SJSA1 (cell line): ENCODE results near the gene KIF6. TPM values are rescaled to one million over a fixed set of nuclear protein-coding genes. Genes with fewer than 3 reads are reported as not detected.

ENCODE experiments used
- DNase-seq, 2 experiments: peaks; one replicate each; pipeline ENCODE4 v3.0.0-alpha.2; 2015 to 2020; ENCODE audit warnings: low spot score in 2 of 2, low read depth in 1 of 2
- H3K27ac ChIP-seq: fragments of 250-450 bp; sonication (Bioruptor Pico); 2 replicates; pipeline ENCODE4 v1.5.1; 2020; ENCODE audit warnings: mild to moderate bottlenecking, moderate library complexity
- H3K27me3 ChIP-seq: fragments of 250-450 bp; sonication (Bioruptor Pico); replicated peaks from 2 replicates; pipeline ENCODE4 v1.5.1; 2020; ENCODE audit warnings: mild to moderate bottlenecking, moderate library complexity
- H3K36me3 ChIP-seq: fragments of 250-450 bp; sonication (Bioruptor Pico); 2 replicates; pipeline ENCODE4 v1.5.1; 2020; ENCODE audit warnings: mild to moderate bottlenecking
- H3K4me1 ChIP-seq: fragments of 250-450 bp; sonication (Bioruptor Pico); replicated peaks from 2 replicates; pipeline ENCODE4 v1.6.1; 2021; ENCODE audit warnings: mild to moderate bottlenecking
- H3K4me3 ChIP-seq: fragments of 250-450 bp; sonication (Bioruptor Pico); 2 replicates; pipeline ENCODE4 v1.5.1; 2020; ENCODE audit warnings: mild to moderate bottlenecking
- H3K9me3 ChIP-seq: fragments of 250-450 bp; sonication (Bioruptor Pico); replicated peaks from 2 replicates; pipeline ENCODE4 v1.5.1; 2020; ENCODE audit warnings: mild to moderate bottlenecking
- total RNA-seq: library from RNA; depleted of rRNA; stranded (reverse); fragments of >200 nt; shearing (Covaris generic); gene quantifications from 2 replicates; pipeline ENCODE4 v1.2.3, GENCODE V29; 2014

Gene KIF6
- total RNA-seq, 1 experiment from 2014 or later = not detected

DNA sequence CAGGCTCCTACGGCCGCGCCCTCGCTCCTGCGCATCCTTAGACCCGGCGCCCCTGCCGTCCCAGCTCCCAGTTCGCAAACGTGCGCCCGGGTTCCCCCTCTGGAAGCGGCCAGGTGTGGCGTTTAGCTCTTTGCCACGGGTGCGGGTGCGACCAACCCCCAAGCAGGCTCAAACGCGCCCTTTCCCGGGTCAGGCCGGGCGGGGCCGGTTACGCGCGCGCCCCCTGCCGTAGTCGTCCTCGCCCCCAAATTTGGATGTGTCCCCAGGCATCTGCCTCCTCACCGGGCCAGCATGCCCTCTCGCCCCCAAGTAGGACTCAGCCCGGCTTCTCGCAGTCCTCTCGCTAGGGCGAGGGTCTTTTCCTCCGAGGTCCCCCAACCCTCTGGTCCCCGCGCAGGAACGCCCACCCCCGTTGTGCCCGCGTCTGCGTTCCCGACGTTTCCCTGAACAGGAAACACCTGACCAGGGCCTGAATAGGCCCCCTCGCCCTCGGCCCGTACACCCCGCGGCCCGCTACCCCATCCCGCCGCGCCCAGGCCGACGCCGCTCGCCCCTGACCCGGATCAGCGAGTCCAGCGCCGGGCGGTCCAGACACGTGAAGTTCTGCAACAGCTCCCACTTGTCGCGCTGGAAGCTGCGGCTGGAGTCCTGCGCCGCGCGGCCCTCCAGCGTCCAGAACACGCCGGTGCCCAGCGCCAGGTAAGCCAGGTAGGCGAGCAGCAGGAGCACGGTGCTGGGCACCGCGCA, 411.5 kb downstream of the KIF6 start:
- no peak overlapping the region for H3K27ac ChIP-seq
- no peaks in the 10 kb centered on the region for H3K36me3 ChIP-seq
- DNase-seq = no peak
- H3K4me3 ChIP-seq = no peak overlapping the region
- no peaks in the 10 kb centered on the region for H3K9me3 ChIP-seq
- H3K4me1 ChIP-seq = no peaks in the 10 kb centered on the region
- H3K27me3 ChIP-seq = peaks cover 26% of the 10 kb centered on the region

DNA sequence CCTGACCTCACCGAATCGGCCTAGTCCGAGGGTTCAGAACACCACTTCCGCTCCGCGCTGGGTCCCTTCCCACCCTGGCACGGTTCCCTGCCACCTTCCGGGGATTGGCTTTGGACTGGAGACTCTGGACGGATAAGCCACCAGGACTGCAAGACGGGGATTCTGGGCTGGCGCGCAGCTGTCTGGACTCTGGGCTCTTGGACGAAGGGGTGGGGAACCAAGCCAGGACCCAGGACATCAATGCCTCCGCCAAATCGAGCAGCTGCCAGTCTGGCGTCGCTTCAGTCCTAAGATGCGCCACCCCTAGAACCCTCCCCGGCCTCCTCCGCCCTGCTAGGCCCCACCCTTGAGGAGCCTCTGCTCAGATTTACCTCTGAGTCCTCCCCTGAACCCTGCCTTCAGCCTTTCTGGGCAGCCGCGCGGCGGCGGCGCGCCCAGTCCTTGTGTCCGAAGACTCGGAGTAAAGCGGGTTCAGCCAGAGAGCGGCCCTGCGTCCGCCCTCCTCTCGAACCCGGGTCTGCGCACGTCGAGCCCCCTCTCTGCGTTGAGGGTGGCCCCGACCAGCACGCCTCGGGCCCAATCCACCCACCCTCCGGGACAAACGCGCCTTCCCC, 412.2 kb downstream of the KIF6 start:
- Histone ChIP-seq H3K27ac (no peak overlapping the region), H3K4me1 (no peaks in the 10 kb centered on the region), H3K36me3 (no peaks in the 10 kb centered on the region), H3K4me3 (no peak overlapping the region), H3K9me3 (no peaks in the 10 kb centered on the region), H3K27me3 (peaks cover 26% of the 10 kb centered on the region)
- DNase-seq = no peak

DNA sequence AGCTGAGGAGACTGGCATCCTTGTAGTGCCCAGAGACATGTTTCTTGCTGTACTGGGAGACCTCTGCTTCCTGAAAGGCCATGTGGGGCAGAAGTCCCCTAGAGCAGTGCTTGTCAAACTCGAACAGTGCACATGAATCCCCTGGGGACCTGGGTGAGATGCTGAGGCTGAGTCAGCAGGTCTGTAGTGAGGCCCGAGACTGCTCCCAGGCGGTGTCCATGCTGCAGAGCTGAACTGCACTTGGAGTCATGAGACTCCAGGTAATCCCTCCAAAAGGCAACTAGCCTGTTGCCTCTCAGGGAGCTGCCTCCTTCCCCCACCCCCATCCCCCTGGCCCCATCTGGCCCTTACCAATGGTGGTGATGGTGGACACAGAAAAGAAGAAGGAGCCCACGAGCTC, 414.7 kb downstream of the KIF6 start:
- no peaks in the 10 kb centered on the region for H3K4me1 ChIP-seq
- H3K9me3 ChIP-seq = no peaks in the 10 kb centered on the region
- H3K27me3 ChIP-seq = peaks cover 26% of the 10 kb centered on the region
- DNase-seq = no peak
- no peak overlapping the region for H3K4me3 ChIP-seq
- H3K27ac ChIP-seq = no peak overlapping the region
- no peaks in the 10 kb centered on the region for H3K36me3 ChIP-seq

DNA sequence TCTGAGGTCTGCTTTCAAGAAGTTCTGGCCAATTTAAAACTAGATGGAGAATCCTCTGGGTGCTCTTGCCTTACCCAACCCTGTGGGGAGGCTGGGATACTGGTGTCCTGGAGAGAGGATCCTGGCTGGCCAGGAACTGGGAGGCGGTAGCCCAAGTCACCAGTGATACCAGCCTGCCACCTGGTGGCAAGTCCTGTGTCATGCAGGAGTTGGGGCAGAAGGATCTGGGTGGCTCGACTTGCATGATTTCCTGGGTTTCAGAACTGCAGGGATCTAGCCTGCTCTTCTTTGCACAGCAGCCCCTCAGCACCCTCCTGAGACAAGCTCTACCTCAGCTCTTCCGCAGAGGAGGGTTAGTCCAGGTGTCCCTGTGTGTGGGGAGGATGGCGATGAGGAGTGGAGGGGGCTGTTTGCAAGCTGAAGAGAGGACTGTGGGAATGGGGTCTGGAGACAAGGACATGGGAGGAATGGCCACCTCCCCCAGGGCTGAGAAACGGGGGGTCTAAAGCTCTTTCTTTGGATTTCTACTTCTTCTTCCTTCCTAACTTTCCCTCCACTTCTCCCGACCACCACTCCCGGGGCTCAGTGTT, 415.2 kb downstream of the KIF6 start:
- Histone ChIP-seq H3K36me3 (no peaks in the 10 kb centered on the region), H3K9me3 (no peaks in the 10 kb centered on the region), H3K4me3 (no peak overlapping the region), H3K4me1 (no peaks in the 10 kb centered on the region), H3K27me3 (peaks cover 26% of the 10 kb centered on the region), H3K27ac (no peak overlapping the region)
- peak; percentile 41 to 66 for DNase-seq

DNA sequence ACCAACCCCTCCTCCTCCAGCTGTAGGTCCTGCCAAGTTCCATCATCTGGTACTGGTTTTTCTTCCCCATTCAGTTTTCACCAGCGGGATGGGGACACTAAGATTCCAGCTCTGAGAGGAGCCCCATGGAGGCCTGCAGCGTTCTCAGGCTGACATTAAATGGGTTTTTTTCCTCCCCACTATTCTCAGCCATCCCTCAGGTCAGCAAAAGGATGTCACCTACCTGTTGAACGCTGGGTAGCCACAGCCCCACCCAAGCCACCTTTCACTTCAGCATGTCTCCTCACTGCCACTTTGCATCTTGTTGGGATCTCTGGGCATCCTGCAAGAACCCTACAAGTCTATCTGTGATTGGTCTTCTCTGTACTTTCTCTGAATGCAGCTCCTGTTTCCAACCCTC, 417.7 kb downstream of the KIF6 start:
- no peak for DNase-seq
- peaks cover 9% of the 10 kb centered on the region for H3K27me3 ChIP-seq
- H3K9me3 ChIP-seq = no peaks in the 10 kb centered on the region

DNA sequence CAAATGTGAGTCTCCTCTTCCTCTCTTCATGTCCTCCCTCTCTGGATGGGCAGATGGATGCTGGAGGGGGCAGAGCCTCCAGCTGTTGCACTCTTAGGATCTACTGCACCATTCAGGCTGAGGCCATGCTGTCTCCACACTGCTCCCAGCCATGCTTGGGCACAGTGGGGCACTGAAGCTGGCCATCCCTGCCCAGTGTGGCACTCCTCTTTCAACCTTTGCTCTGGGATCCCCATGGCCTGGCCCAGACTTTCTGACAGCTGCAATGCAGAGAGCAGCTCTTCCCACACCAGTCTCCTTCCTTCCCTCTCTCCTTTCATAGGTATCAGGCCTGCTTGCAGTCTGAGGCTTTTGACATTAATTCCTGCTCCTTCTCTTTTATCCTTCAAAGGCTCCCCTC, 420.3 kb downstream of the KIF6 start:
- Histone ChIP-seq H3K4me3 (no peak overlapping the region), H3K9me3 (no peaks in the 10 kb centered on the region), H3K27me3 (no peaks in the 10 kb centered on the region), H3K27ac (no peak overlapping the region), H3K36me3 (no peaks in the 10 kb centered on the region), H3K4me1 (no peaks in the 10 kb centered on the region; the same call in 1 of the 2 replicates)
- DNase-seq = no peak

More for the DNA sequence above, 417.7 kb downstream of the KIF6 start:
- no peak overlapping the region for H3K27ac ChIP-seq
- no peak overlapping the region for H3K4me3 ChIP-seq
- no peaks in the 10 kb centered on the region for H3K36me3 ChIP-seq
- H3K4me1 ChIP-seq = no peaks in the 10 kb centered on the region; the same call in 1 of the 2 replicates

DNA sequence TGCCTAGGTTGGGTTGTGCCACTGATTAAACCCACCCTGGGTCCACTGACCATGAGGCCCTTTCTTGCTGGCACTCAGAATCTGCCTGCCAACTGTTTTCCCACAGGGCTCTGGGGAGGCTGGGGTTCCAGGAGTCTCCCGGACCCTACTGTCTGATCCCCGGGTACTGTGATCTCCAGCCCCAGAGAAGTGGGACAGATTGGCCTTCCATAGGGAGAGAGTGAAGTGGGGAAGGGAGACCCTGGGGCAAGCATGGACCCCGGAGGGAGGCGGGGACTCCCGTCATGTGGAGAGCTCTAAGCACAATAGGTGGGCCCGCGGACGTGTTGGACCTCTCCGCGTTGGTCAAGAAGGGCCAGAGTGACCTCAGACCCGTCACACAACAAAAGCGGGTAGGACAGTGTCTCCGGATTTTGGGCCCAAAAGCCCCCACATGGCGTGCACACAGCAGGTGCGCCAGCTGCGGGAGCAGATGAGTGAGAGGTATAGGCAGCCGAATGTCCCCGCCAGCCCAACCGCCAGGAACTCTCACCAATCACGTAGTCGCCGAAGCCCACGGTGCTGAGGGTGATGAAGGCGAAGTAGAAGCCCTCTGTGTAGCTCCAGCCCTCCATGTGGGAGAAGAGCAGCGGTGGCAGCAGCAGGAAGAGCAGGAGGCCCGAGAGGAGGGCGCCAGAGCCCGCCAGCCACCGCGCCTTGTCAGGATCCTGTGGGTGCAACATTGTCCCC, 421.6 kb downstream of the KIF6 start:
- H3K36me3 ChIP-seq = no peaks in the 10 kb centered on the region
- peaks cover 7% of the 10 kb centered on the region; the same call in 1 of the 2 replicates for H3K27me3 ChIP-seq
- no peak overlapping the region for H3K4me3 ChIP-seq
- no peaks in the 10 kb centered on the region; the same call in 1 of the 2 replicates for H3K4me1 ChIP-seq
- H3K27ac ChIP-seq = no peak overlapping the region
- no peaks in the 10 kb centered on the region for H3K9me3 ChIP-seq
- DNase-seq = no peak

DNA sequence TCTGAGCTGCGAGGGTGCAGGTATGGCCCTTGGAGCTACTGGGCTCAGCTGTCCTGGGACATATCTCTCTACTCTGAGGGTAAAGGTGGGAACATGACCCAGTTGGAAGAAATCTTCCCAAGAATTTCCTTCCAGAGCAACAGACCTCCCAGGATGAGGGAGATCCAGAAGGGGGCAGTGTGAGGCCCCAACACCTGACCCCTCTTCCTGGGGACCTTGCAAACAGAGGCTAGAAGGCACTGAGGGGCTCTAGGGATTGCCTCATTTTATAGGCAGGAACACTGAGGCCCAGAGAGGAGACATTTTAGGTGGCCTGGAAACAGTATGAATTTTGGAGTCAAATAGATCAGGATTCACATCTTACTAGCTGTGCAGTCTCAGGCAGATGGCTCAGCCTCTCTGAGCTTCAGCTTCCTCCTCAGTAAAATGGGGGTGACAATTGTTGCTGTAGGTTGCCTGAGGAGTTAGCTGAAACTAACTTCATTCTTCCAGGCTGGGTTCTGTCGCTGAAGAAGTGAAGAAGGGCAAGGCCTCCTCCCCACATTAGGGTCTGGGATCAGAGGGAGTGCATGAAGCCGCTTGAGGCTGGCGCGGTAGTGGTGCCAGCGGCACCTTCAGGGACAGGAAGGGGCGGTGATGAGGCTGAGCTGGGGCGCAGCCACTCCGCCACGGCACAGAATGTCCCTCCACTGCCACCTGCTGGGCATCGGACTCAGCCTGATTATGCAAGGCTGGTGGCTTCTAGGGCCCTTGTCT, 422.4 kb downstream of the KIF6 start:
- Histone ChIP-seq H3K27me3 (peaks cover 8% of the 10 kb centered on the region; the same call in 1 of the 2 replicates), H3K36me3 (no peaks in the 10 kb centered on the region), H3K9me3 (no peaks in the 10 kb centered on the region), H3K4me1 (no peaks in the 10 kb centered on the region; the same call in 1 of the 2 replicates), H3K4me3 (no peak overlapping the region), H3K27ac (no peak overlapping the region)
- peak; percentile 37 to 65 for DNase-seq

DNA sequence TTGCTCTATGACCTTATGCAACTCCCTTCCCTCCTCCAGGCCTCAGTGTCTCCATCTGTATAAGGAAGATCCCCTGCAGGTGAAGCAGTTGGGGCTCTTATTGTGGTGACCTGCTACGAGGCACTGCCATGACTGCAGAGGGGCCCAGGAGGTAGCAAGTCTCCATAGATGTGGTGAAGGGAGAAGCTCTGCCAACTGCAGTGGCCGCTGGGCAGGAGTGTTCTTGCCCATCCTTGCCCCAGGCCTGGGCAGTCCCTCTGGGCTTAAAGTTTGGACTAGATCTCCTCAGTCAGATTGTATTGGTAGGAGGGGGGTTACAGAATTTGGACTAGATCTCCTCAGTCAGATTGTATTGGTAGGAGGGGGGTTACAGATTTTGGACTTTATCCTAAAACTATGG, 423.2 kb downstream of the KIF6 start:
- Histone ChIP-seq H3K4me1 (no peaks in the 10 kb centered on the region; the same call in 1 of the 2 replicates), H3K4me3 (no peak overlapping the region), H3K9me3 (no peaks in the 10 kb centered on the region), H3K36me3 (no peaks in the 10 kb centered on the region), H3K27me3 (peaks cover 8% of the 10 kb centered on the region; the same call in 1 of the 2 replicates), H3K27ac (no peak overlapping the region)
- no peak for DNase-seq

DNA sequence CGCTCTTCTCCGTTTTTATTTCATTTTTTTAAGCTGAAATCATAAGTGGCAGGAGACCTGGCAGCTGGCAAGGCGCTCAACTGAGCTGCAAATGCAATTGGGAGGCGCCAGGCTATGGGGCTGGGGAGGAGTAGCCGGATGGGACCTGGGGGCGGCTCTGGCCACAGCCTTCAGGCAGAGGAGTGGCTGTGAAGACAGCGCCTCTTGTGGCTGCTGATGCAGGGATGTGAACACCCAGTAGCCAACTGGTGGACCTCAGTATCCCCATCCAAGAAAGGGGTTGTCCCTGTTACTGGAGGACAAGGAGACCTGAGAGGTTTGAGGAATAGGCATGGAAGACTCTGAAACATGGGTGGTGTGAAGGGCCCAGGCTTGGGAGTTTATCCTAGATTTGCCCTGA, 423.6 kb downstream of the KIF6 start:
- Histone ChIP-seq H3K27me3 (peaks cover 8% of the 10 kb centered on the region; the same call in 1 of the 2 replicates), H3K9me3 (no peaks in the 10 kb centered on the region), H3K36me3 (no peaks in the 10 kb centered on the region), H3K27ac (no peak overlapping the region), H3K4me3 (no peak overlapping the region), H3K4me1 (no peaks in the 10 kb centered on the region; the same call in 1 of the 2 replicates)
- DNase-seq = no peak

DNA sequence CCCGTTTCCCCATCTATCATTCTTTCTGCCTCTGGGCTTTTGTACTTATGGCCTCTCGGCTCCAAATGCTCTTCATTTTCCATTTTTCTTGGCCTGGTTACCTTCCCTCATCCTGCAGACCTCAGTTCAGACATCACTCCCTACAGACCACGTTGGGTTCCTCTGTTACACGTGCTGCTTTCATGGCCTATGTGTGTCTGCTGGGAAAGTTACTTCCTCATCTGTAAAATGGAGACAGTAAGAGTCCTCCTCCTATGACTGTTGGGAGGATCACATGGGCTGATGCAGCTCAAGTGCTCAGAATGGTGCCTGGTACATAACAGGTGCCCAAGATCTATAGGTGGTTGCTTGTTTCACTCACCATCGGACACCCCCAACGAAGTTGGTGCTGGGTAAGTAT, 424.5 kb downstream of the KIF6 start:
- DNase-seq = no peak
- Histone ChIP-seq H3K36me3 (no peaks in the 10 kb centered on the region), H3K27me3 (peaks cover 8% of the 10 kb centered on the region; the same call in 1 of the 2 replicates), H3K4me3 (no peak overlapping the region), H3K27ac (no peak overlapping the region), H3K4me1 (no peaks in the 10 kb centered on the region; the same call in 1 of the 2 replicates), H3K9me3 (no peaks in the 10 kb centered on the region)

DNA sequence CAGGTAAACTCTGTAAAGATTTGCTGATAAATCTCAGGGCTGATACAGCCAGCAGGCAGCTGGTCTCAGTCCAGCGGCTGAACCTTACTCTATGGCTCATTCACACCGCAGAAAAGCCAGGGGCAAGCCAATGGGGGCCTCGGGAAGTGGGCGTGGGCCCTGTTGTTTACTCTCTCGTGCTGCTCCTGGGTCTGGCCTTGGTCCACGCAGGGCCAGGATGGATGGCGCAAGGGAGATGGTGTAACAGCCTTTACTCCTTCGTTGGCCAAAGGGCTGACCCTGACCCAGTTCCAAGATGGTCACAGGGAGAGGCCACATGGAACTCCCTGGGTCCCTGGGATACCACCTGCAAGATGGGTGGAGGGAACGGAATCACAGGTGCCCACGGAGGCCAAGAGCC, 427.1 kb downstream of the KIF6 start:
- Histone ChIP-seq H3K27ac (no peak overlapping the region), H3K4me3 (no peak overlapping the region), H3K4me1 (no peaks in the 10 kb centered on the region; the same call in 1 of the 2 replicates), H3K27me3 (peaks cover 8% of the 10 kb centered on the region), H3K9me3 (no peaks in the 10 kb centered on the region), H3K36me3 (no peaks in the 10 kb centered on the region)
- no peak for DNase-seq
